Spleen (tissue), 11 donors: ENCODE measurements around the gene CEBPZ. TPM values are rescaled to one million over a fixed set of nuclear protein-coding genes. Genes with fewer than 3 reads are reported as not detected.

Experiments used
- DNase-seq: peaks from one replicate; pipeline ENCODE4 v3.0.0-alpha.2; 2020
- H3K27ac ChIP-seq, 8 donors: fragments of 200-600 bp; sonication (generic) in 7 of 8; 1 replicate in 4 of 8; 2 replicates in 4 of 8; pipeline versions ENCODE4 v1.5.0 to v1.8.0; 2016 to 2021; ENCODE audit warnings: inconsistent platforms in 4 of 8, mild to moderate bottlenecking in 4 of 8, moderate library complexity in 1 of 8
- H3K27me3 ChIP-seq, 7 donors: fragments of 200-600 bp; sonication (generic) in 6 of 7; replicated peaks in 1 of 7; 1 replicate in 4 of 7; 2 replicates in 3 of 7; pipeline versions ENCODE4 v1.5.0 to v1.8.0; 2016 to 2021; ENCODE audit warnings: inconsistent platforms in 3 of 7, mild to moderate bottlenecking in 1 of 7
- H3K36me3 ChIP-seq, 6 donors: fragments of 200-600 bp; sonication (generic) in 5 of 6; 1 replicate in 4 of 6; 2 replicates in 2 of 6; pipeline versions ENCODE4 v1.5.0 to v1.8.0; 2016 to 2021; ENCODE audit warnings: inconsistent platforms in 2 of 6
- H3K4me1 ChIP-seq, 6 donors: fragments of 200-600 bp; sonication (generic) in 5 of 6; 1 replicate in 3 of 6; 2 replicates in 3 of 6; pipeline versions ENCODE4 v1.5.0 to v1.8.0; 2016 to 2021; ENCODE audit warnings: inconsistent platforms in 3 of 6
- H3K4me3 ChIP-seq, 8 donors: fragments of 200-600 bp; sonication (generic) in 7 of 8; 1 replicate in 4 of 8; 2 replicates in 4 of 8; pipeline versions ENCODE4 v1.5.0 to v1.8.0; 2016 to 2021; ENCODE audit warnings: inconsistent platforms in 4 of 8, mild to moderate bottlenecking in 4 of 8, moderate library complexity in 2 of 8
- H3K9me3 ChIP-seq, 8 donors: fragments of 200-600 bp; sonication (generic) in 7 of 8; 1 replicate in 4 of 8; 2 replicates in 4 of 8; pipeline versions ENCODE4 v1.5.0 to v1.8.0; 2016 to 2021; ENCODE audit warnings: inconsistent platforms in 4 of 8
- CTCF ChIP-seq, 11 experiments: fragments of 200-600 bp in 7 of 11; fragments of 450-650 bp in 4 of 11; sonication (generic) in 4 of 11; IDR thresholded peaks in 8 of 11; conservative IDR thresholded peaks in 3 of 11; 1 replicate in 7 of 11; 2 replicates in 4 of 11; pipeline versions ENCODE4 v1.4.0 to v1.8.0; 2016 to 2021; ENCODE audit warnings: antibody characterized with exemption in 11 of 11, inconsistent platforms in 4 of 11, mild to moderate bottlenecking in 1 of 11
- POLR2A ChIP-seq, 3 donors: fragments of 450-650 bp; IDR thresholded peaks; one replicate each; pipeline ENCODE4 v1.5.1; 2017; ENCODE audit warnings: antibody characterized with exemption in 3 of 3, mild to moderate bottlenecking in 1 of 3
- POLR2AphosphoS5 ChIP-seq, 3 donors: sonication (generic); formaldehyde crosslinking; IDR thresholded peaks; one replicate each; pipeline ENCODE4 v1.5.1; 2017; ENCODE audit warnings: antibody characterized with exemption in 3 of 3
- WGBS, 5 donors: extraction: QIAGEN DNeasy Blood & Tissue Kit in 3 of 5; methylation state at CpG; one replicate each; pipeline versions ENCODE4 v1.1.5 to v1.1.7; 2013 to 2018; 5-methylcytosine and 5-hydroxymethylcytosine counted together
- intact Hi-C: fragments of 100-400 bp; cut with DNase I; formaldehyde crosslinking; loops from one replicate; pipeline ENCODE4 v1.15.0; 2023; ENCODE audit warnings: low total_unique reads
- polyA plus RNA-seq, 3 donors: library from polyadenylated mRNA; stranded (reverse); fragments of 200-250 nt; gene quantifications; one replicate each; pipeline ENCODE4 v1.2.1, GENCODE V29; 2013
- total RNA-seq, 7 donors: library from RNA; depleted of rRNA in 3 of 7; stranded (reverse); fragments of >200 nt in 3 of 7; fragmentation: NEBNext Ultra II Directional in 4 of 7; extraction: Animal tissue kit (Norgen Biotek cat#: 25700) in 4 of 7; gene quantifications; one replicate each; pipeline versions ENCODE4 v1.1.0 to v1.2.1, GENCODE V29; 2016 to 2021
- donor health status: healthy with polysubstance abuse.
- donor health status: DM: no; HTN: no; CAD: no; lungs with moderate emphysema.
- donor health status: DM: no; HTN: no; CAD: no.
- donor health status: Bipolar disorder and iron deficiency.
- donor health status: healthy.
- donor health status: DM: no; HTN: no; CAD: no.
- donor health status: DM: yes; HTN: yes; CAD: no.

Gene CEBPZ
- total and polyA plus RNA-seq, 10 donors, result 34.8 to 54.8 (median 48.9) TPM

DNA sequence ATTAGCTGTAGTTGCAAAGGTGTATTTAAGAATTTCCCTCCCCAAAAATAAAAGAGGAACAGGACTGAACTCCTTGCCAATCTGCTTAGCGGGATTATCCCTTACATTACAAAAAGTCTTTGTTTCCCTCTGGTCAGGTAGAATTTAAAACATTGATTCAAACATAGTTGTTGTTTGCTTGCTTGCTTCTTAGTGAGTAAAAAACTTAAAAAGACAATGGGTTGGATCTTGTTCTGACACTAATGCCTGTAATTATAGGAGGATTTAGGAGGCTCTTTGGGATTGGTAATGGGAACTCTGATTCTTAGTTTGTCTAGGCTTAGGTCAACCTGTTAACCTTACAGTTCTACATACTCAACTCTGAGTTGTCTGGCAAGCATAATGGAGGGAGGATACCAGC lies 38.8 kb downstream of the CEBPZ start:
- intact Hi-C loops, result no loop called here
- Histone ChIP-seq H3K27ac (no peak overlapping the region), H3K27me3 (no peaks in the 10 kb centered on the region), H3K4me3 (no peak overlapping the region), H3K4me1 (peaks cover 5 to 32% (median 9%) of the 10 kb centered on the region in 6 donors), H3K9me3 (no peaks in the 10 kb centered on the region), H3K36me3 (no peaks in the 10 kb centered on the region)
- no peak for DNase-seq
- 84 to 96% (median 94%) methylated on average over 1 of the region's 1 CpG for WGBS, 5 donors
- no peak for TF ChIP-seq POLR2AphosphoS5 (IDR thresholded peaks at IDR 0.05)
- no peak for TF ChIP-seq CTCF (IDR thresholded peaks at IDR 0.05 in 8 of 11, conservative IDR thresholded peaks at IDR 0.05 in 3 of 11)
- no peak for TF ChIP-seq POLR2A (IDR thresholded peaks at IDR 0.05)

GRCh38 chr2:37191747-37192146 lies 39.6 kb downstream of the CEBPZ start:
- Histone ChIP-seq H3K4me1 (peaks cover 0 to 24% (median 2%) of the 10 kb centered on the region in 6 donors), H3K27ac (peak overlapping the region in 3 of 8 donors; percentile 87 to 89 (median 88)), H3K36me3 (no peaks in the 10 kb centered on the region), H3K27me3 (no peaks in the 10 kb centered on the region), H3K9me3 (no peaks in the 10 kb centered on the region), H3K4me3 (no peak overlapping the region)
- 79 to 90% (median 86%) methylated on average over 6 of the region's 6 CpGs for WGBS, 5 donors
- no peak for TF ChIP-seq CTCF (IDR thresholded peaks at IDR 0.05 in 8 of 11, conservative IDR thresholded peaks at IDR 0.05 in 3 of 11)
- TF ChIP-seq POLR2AphosphoS5 (IDR thresholded peaks at IDR 0.05), result no peak
- TF ChIP-seq POLR2A (IDR thresholded peaks at IDR 0.05), result no peak
- intact Hi-C loops, result no loop called here
- no peak for DNase-seq

DNA sequence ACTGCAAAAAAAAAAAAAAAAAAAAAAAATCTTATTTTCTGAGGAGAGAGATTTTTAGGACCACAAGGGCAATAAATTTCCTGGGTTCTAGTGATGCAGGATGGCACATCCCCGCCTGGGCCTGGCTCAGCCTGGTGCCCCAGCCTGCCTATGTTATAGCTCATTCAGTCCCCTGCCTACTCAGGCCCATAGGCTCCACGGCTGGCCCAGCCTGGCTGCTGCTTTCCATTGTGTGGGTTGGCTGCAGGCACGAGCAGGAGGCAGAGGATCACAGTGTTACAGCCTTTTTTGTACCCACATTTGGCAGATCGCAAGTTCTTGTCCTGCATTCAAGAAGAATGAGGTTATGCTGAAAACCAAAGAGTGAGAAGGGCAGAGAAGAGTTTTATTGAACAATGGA lies 40.1 kb downstream of the CEBPZ start:
- Histone ChIP-seq H3K27ac (peak overlapping the region in 5 of 8 donors; percentile 82 to 89 (median 87)), H3K27me3 (no peaks in the 10 kb centered on the region), H3K4me3 (no peak overlapping the region), H3K9me3 (no peaks in the 10 kb centered on the region), H3K4me1 (peaks cover 0 to 22% (median 2%) of the 10 kb centered on the region in 6 donors), H3K36me3 (no peaks in the 10 kb centered on the region)
- WGBS, 5 donors, result 81 to 94% (median 83%) methylated on average over 4 of the region's 4 CpGs
- intact Hi-C loops, result no loop called here
- TF ChIP-seq CTCF (IDR thresholded peaks at IDR 0.05 in 8 of 11, conservative IDR thresholded peaks at IDR 0.05 in 3 of 11) (no peak), POLR2A (IDR thresholded peaks at IDR 0.05) (no peak), POLR2AphosphoS5 (IDR thresholded peaks at IDR 0.05) (no peak)
- no peak for DNase-seq

DNA sequence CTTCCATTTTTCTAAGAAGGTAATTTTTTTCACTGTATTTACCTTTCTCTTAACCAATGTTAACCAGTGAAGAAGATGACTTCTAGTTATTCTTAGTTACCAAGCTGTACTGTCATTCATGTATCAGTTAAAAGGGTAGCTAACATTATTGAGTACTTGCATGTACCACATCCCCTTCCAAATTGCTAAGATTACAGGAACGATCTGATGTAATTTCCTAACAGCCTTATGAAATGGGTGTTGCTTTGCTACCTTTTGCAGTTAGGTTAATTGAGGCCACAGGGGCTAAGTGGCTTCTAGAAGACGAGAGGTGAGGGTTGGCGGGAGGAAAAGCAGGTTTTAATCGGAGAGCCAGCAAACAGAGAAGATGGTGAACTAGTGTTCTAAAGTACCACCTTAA lies 41.1 kb downstream of the CEBPZ start:
- WGBS, 5 donors, result 53 to 76% (median 67%) methylated on average over 4 of the region's 4 CpGs
- TF ChIP-seq CTCF (IDR thresholded peaks at IDR 0.05 in 8 of 11, conservative IDR thresholded peaks at IDR 0.05 in 3 of 11), result no peak
- TF ChIP-seq POLR2AphosphoS5 (IDR thresholded peaks at IDR 0.05), result no peak
- no peak for TF ChIP-seq POLR2A (IDR thresholded peaks at IDR 0.05)
- no peak for DNase-seq
- Histone ChIP-seq H3K9me3 (no peaks in the 10 kb centered on the region), H3K36me3 (no peaks in the 10 kb centered on the region), H3K27me3 (no peaks in the 10 kb centered on the region), H3K4me3 (peak overlapping the region in 1 of 8 donors; percentile 13), H3K27ac (peak overlapping the region; percentile 30 to 89 (median 84)), H3K4me1 (peaks cover 0 to 16% (median 0%) of the 10 kb centered on the region in 6 donors)
- intact Hi-C loops, result no loop called here
